Stomach (tissue), 4 donors: Measurements from ENCODE around the gene CLN5.

ENCODE experiments used
- CTCF ChIP-seq, 7 experiments: fragments of 450-650 bp in 4 of 7; fragments of 200-600 bp in 3 of 7; sonication (generic) in 3 of 7; IDR thresholded peaks; one replicate each; pipeline ENCODE4 v1.5.1; 2016 to 2019; ENCODE audit warnings: antibody characterized with exemption in 7 of 7, control low read depth in 2 of 7, mild to moderate bottlenecking in 1 of 7
- EP300 ChIP-seq: sonication (generic); formaldehyde crosslinking; IDR thresholded peaks from one replicate; pipeline ENCODE4 v1.6.1; 2017; ENCODE audit warnings: antibody characterized with exemption
- POLR2A ChIP-seq, 4 donors: fragments of 450-650 bp; IDR thresholded peaks; one replicate each; pipeline ENCODE4 v1.6.1; 2016; ENCODE audit warnings: antibody characterized with exemption in 4 of 4, control low read depth in 2 of 4, mild to moderate bottlenecking in 1 of 4, moderate library complexity in 1 of 4

GRCh38 chr13:76973920-76974617 lies 17.8 kb upstream of the CLN5 start:
- no peak for TF ChIP-seq CTCF (IDR thresholded peaks at IDR 0.05)
- no peak for TF ChIP-seq EP300
- no peak for TF ChIP-seq POLR2A (IDR thresholded peaks at IDR 0.05)
